HepG2 (cell line): Measurements from ENCODE around the gene SPPL3. TPM values are rescaled to one million over a fixed set of nuclear protein-coding genes. Genes with fewer than 3 reads are reported as not detected.
A peak's percentile ranks its signal among the peaks of the same experiment; 100 is the strongest.

ENCODE experiments used
- CBX5 ChIP-seq: sonication (generic); formaldehyde crosslinking; IDR thresholded peaks from 2 replicates; pipeline ENCODE4 v1.4.0; 2020; ENCODE audit warnings: missing genetic modification reagents, borderline replicate concordance
- CC2D1A ChIP-seq: sonication (generic); formaldehyde crosslinking; IDR thresholded peaks from 2 replicates; pipeline ENCODE4 v1.8.1; 2023; ENCODE audit warnings: mild to moderate bottlenecking, missing genetic modification reagents
- CEBPG ChIP-seq: IDR thresholded peaks from 2 replicates; pipeline ENCODE4 v1.6.1; 2016
- FIP1L1 ChIP-seq: fragments of 200-400 bp; formaldehyde crosslinking; IDR thresholded peaks from 2 replicates; pipeline ENCODE4 v1.6.1; 2018; ENCODE audit warnings: low read depth, mild to moderate bottlenecking, low read length, moderate library complexity, borderline replicate concordance; ENCODE audit not compliant: insufficient read depth
- GMEB1 ChIP-seq: sonication (generic); formaldehyde crosslinking; IDR thresholded peaks from 2 replicates; pipeline ENCODE4 v1.5.1; 2020; ENCODE audit warnings: missing genetic modification reagents, mild to moderate bottlenecking, borderline replicate concordance
- GTF2F1 ChIP-seq: fragments of 150-350 bp; IDR thresholded peaks from 2 replicates; pipeline ENCODE4 v1.6.1; 2014; ENCODE audit warnings: low read length
- HOXA3 ChIP-seq: sonication (generic); formaldehyde crosslinking; IDR thresholded peaks from 2 replicates; pipeline ENCODE4 v1.5.0; 2020; ENCODE audit warnings: missing genetic modification reagents
- MTF1 ChIP-seq: sonication (generic); formaldehyde crosslinking; IDR thresholded peaks from 2 replicates; pipeline ENCODE4 v1.5.0; 2020; ENCODE audit warnings: missing genetic modification reagents
- NFIC ChIP-seq: IDR thresholded peaks from 2 replicates; pipeline ENCODE4 v1.6.1; 2012; ENCODE audit warnings: mild to moderate bottlenecking, low read length, inconsistent platforms
- NPAS2 ChIP-seq: sonication (generic); formaldehyde crosslinking; IDR thresholded peaks from 2 replicates; pipeline ENCODE4 v1.8.0; 2022; ENCODE audit warnings: mild to moderate bottlenecking, missing genetic modification reagents, borderline replicate concordance
- POLR2AphosphoS2 ChIP-seq: IDR thresholded peaks from 2 replicates; pipeline ENCODE4 v1.6.1; 2011; ENCODE audit warnings: low read depth, low read length, improper control_type of control experiment
- SMYD3 ChIP-seq: sonication (generic); formaldehyde crosslinking; IDR thresholded peaks from 2 replicates; pipeline ENCODE4 v1.8.1; 2023; ENCODE audit warnings: mild to moderate bottlenecking, missing genetic modification reagents
- SOX6 ChIP-seq, 2 experiments: fragments of 450-650 bp in 1 of 2; sonication (generic) in 1 of 2; formaldehyde crosslinking in 1 of 2; IDR thresholded peaks; 2 replicates each; pipeline versions ENCODE4 v1.4.0 to v1.6.1; 2017 to 2020; ENCODE audit warnings: antibody characterized with exemption in 1 of 2, mild to moderate bottlenecking in 1 of 2, missing genetic modification reagents in 1 of 2
- TCF7L2 ChIP-seq: IDR thresholded peaks from 2 replicates; pipeline ENCODE4 v1.6.1; 2011; ENCODE audit warnings: mild to moderate bottlenecking, low read depth, low read length, moderate library complexity
- ZBTB34 ChIP-seq: sonication (generic); formaldehyde crosslinking; IDR thresholded peaks from 2 replicates; pipeline ENCODE4 v1.8.0; 2022; ENCODE audit warnings: mild to moderate bottlenecking, missing genetic modification reagents
- ZNF260 ChIP-seq: sonication (generic); formaldehyde crosslinking; IDR thresholded peaks from 2 replicates; pipeline ENCODE4 v1.4.0; 2020; ENCODE audit warnings: missing genetic modification reagents, low read depth, mild to moderate bottlenecking, borderline replicate concordance
- ZNF33A ChIP-seq: sonication (generic); formaldehyde crosslinking; IDR thresholded peaks from 2 replicates; pipeline ENCODE4 v1.5.1; 2020; ENCODE audit warnings: missing genetic modification reagents, mild to moderate bottlenecking, moderate library complexity, borderline replicate concordance
- ZNF362 ChIP-seq: sonication (generic); formaldehyde crosslinking; IDR thresholded peaks from 2 replicates; pipeline ENCODE4 v1.4.0; 2020; ENCODE audit warnings: missing genetic modification reagents, mild to moderate bottlenecking, borderline replicate concordance
- ZNF484 ChIP-seq: sonication (generic); formaldehyde crosslinking; IDR thresholded peaks from 2 replicates; pipeline ENCODE4 v1.5.1; 2020; ENCODE audit warnings: mild to moderate bottlenecking, low read depth, missing genetic modification reagents, borderline replicate concordance
- ZNF503 ChIP-seq: sonication (generic); formaldehyde crosslinking; IDR thresholded peaks from 2 replicates; pipeline ENCODE4 v1.4.0; 2020; ENCODE audit warnings: missing genetic modification reagents
- ZNF704 ChIP-seq: sonication (generic); formaldehyde crosslinking; IDR thresholded peaks from 2 replicates; pipeline ENCODE4 v1.8.1; 2023; ENCODE audit warnings: mild to moderate bottlenecking, inconsistent platforms, moderate library complexity, missing genetic modification reagents, borderline replicate concordance
- polyA plus RNA-seq, 8 experiments: library from polyadenylated mRNA; depleted of rRNA in 3 of 8; stranded (reverse) in 7 of 8; unstranded in 1 of 8; fragments of >200 nt; fragmentation: Illumina TruSeq in 4 of 8; extraction: Trizol in 4 of 8; gene quantifications; 2 replicates each; pipeline versions ENCODE4 v1.2.1 to v1.2.3, GENCODE V29; 2011 to 2016; ENCODE audit warnings: low read depth in 4 of 8, missing spikeins in 1 of 8, mixed read lengths in 1 of 8; ENCODE audit not compliant: insufficient read depth in 1 of 8
- total RNA-seq, 5 experiments: library from RNA; depleted of rRNA; stranded (reverse); fragments of >200 nt; fragmentation: Illumina TruSeq; extraction: Trizol; gene quantifications; 2 replicates each; pipeline ENCODE4 v1.2.3, GENCODE V29; 2016; ENCODE audit warnings: low read depth in 1 of 5

SPPL3 gene
- total and polyA plus RNA-seq, 2 of the 13 experiments (the other 11 are each of a cell fraction or from before 2014, with no cell fraction given), result 8.9 to 9.1 TPM

GRCh38 chr12:120741476-120742421 is 162.4 kb downstream of the SPPL3 start (continued):
- no peak for TF ChIP-seq FIP1L1
- no peak for TF ChIP-seq ZNF503
- TF ChIP-seq TCF7L2, result no peak
- TF ChIP-seq SMYD3, result no peak
- no peak for TF ChIP-seq CC2D1A (CRISPR knock-in tag)
- TF ChIP-seq NFIC, result no peak
- peak; percentile 15; the same call in 1 of the 2 replicates for TF ChIP-seq HOXA3 (CRISPR knock-in tag)
- 0 out of 2 replicates have a peak, but pooled peaks have one; percentile 17 for TF ChIP-seq ZNF362 (CRISPR knock-in tag)
- TF ChIP-seq POLR2AphosphoS2, result no peak
- no peak for TF ChIP-seq GTF2F1
- no peak for TF ChIP-seq CBX5
- TF ChIP-seq GMEB1 (CRISPR knock-in tag), result peak; percentile 49; the same call in 1 of the 2 replicates
- TF ChIP-seq ZNF484 (CRISPR knock-in tag), result no peak
- no peak for TF ChIP-seq CEBPG (CRISPR knock-in tag)
- no peak for TF ChIP-seq NPAS2
- no peak for TF ChIP-seq ZNF260 (CRISPR knock-in tag)
- no peak for TF ChIP-seq ZBTB34 (CRISPR knock-in tag)
- TF ChIP-seq ZNF704, result no peak
- TF ChIP-seq ZNF33A (CRISPR knock-in tag), result no peak
- TF ChIP-seq SOX6 (IDR thresholded peaks at IDR 0.05), result no peak
- TF ChIP-seq SOX6 (CRISPR knock-in tag; IDR thresholded peaks at IDR 0.05), result peak; percentile 46
- TF ChIP-seq MTF1, result no peak
